B cell (primary cell): ENCODE data around the gene C9orf152. TPM values are rescaled to one million over a fixed set of nuclear protein-coding genes. Genes with fewer than 3 reads are reported as not detected.

Experiments used
- ATAC-seq: fragments of 200-7000 bp; cut with Tn5 transposase; one replicate; pipeline ENCODE4 v1.10.0; 2021; ENCODE audit warnings: low read depth, mild to moderate bottlenecking, moderate number of reproducible peaks, moderate library complexity
- CTCF ChIA-PET: fragments of 350-600 bp; sonication (Branson Sonifier 250); formaldehyde crosslinking; loops from one replicate; lab custom pipeline; 2021; ENCODE audit warnings: antibody characterized with exemption, inconsistent platforms; lab: Charles Lee
- POLR2A ChIA-PET: fragments of 350-600 bp; sonication (Branson Sonifier 250); formaldehyde crosslinking; loops from one replicate; lab custom pipeline; 2021; ENCODE audit warnings: antibody characterized with exemption; lab: Charles Lee
- DNase-seq: peaks from one replicate; pipeline ENCODE4 v3.0.0; 2013
- H2AFZ ChIP-seq: 2 replicates; pipeline ENCODE4 v1.6.1; 2012; ENCODE audit warnings: mild to moderate bottlenecking, low read depth, low read length; ENCODE audit not compliant: insufficient read depth, poor library complexity, severe bottlenecking
- H3K27ac ChIP-seq, 2 donors: 1 replicate in 1 of 2; 2 replicates in 1 of 2; pipeline ENCODE4 v1.5.1; 2012 to 2013; ENCODE audit warnings: low read length in 2 of 2, mild to moderate bottlenecking in 2 of 2, moderate library complexity in 1 of 2
- H3K27me3 ChIP-seq, 4 experiments: fragments of 200-600 bp in 1 of 4; sonication (generic) in 1 of 4; replicated peaks in 1 of 4; 1 replicate in 2 of 4; 2 replicates in 2 of 4; pipeline versions ENCODE4 v1.6.1 to v1.7.0; 2013 to 2016; ENCODE audit warnings: low read length in 3 of 4, mild to moderate bottlenecking in 2 of 4, mixed read lengths in 1 of 4, moderate library complexity in 1 of 4; ENCODE audit not compliant: insufficient read depth in 4 of 4, control insufficient read depth in 3 of 4; ENCODE audit errors: control extremely low read depth in 1 of 4
- H3K36me3 ChIP-seq, 2 experiments: replicated peaks in 1 of 2; 1 replicate in 1 of 2; 2 replicates in 1 of 2; pipeline versions ENCODE4 v1.6.1 to v1.7.1; 2013; ENCODE audit warnings: low read length in 1 of 2; ENCODE audit not compliant: insufficient read depth in 2 of 2, control insufficient read depth in 1 of 2; ENCODE audit errors: control extremely low read depth in 1 of 2, extremely low read depth in 1 of 2
- H3K4me1 ChIP-seq, 2 donors: fragments of 200-600 bp in 1 of 2; sonication (generic) in 1 of 2; 1 replicate in 1 of 2; 2 replicates in 1 of 2; pipeline versions ENCODE4 v1.5.1 to v1.6.1; 2013 to 2017; ENCODE audit warnings: low read length in 2 of 2; ENCODE audit not compliant: control insufficient read depth in 2 of 2, insufficient read depth in 2 of 2
- H3K4me2 ChIP-seq: replicated peaks from 2 replicates; pipeline ENCODE3; 2012; ENCODE audit warnings: mild to moderate bottlenecking, low read depth, low read length; ENCODE audit not compliant: poor library complexity, severe bottlenecking
- H3K4me3 ChIP-seq, 5 experiments: fragments of 200-600 bp in 1 of 5; sonication (generic) in 1 of 5; 1 replicate in 3 of 5; 2 replicates in 2 of 5; pipeline versions ENCODE4 v1.5.1 to v1.7.0; 2011 to 2016; ENCODE audit warnings: low read length in 4 of 5, mild to moderate bottlenecking in 4 of 5, low read depth in 2 of 5, control low read depth in 1 of 5, moderate library complexity in 1 of 5; ENCODE audit not compliant: insufficient read depth in 1 of 5; ENCODE audit errors: control extremely low read depth in 1 of 5, extremely low read depth in 1 of 5
- H3K79me2 ChIP-seq: fragments of 200-600 bp; sonication (generic); one replicate; pipeline ENCODE4 v1.6.0; 2016; ENCODE audit warnings: low read length; ENCODE audit not compliant: control insufficient read depth, insufficient read depth
- H3K9ac ChIP-seq: fragments of 200-600 bp; sonication (generic); 2 replicates; pipeline ENCODE4 v1.6.1; 2017; ENCODE audit warnings: mild to moderate bottlenecking, low read length, moderate library complexity
- H3K9me3 ChIP-seq, 3 donors: one replicate each; pipeline versions ENCODE4 v1.6.1 to v1.7.1; 2013; ENCODE audit warnings: low read length in 2 of 3; ENCODE audit not compliant: control insufficient read depth in 2 of 3, insufficient read depth in 1 of 3; ENCODE audit errors: control extremely low read depth in 1 of 3
- H4K20me1 ChIP-seq: 2 replicates; pipeline ENCODE4 v1.6.0; 2012; ENCODE audit warnings: mild to moderate bottlenecking, low read length; ENCODE audit not compliant: insufficient read depth, control insufficient read depth, poor library complexity, severe bottlenecking
- H3K27ac Mint-ChIP-seq: one replicate; pipeline ENCODE4 v1.8.0; 2021; ENCODE audit warnings: mixed read lengths
- H3K27me3 Mint-ChIP-seq: one replicate; pipeline ENCODE4 v1.8.0; 2021; ENCODE audit warnings: mixed read lengths
- H3K4me1 Mint-ChIP-seq: one replicate; pipeline ENCODE4 v1.8.0; 2021; ENCODE audit warnings: mixed read lengths
- H3K4me3 Mint-ChIP-seq: one replicate; pipeline ENCODE4 v1.8.0; 2021; ENCODE audit warnings: mixed read lengths
- H3K9me3 Mint-ChIP-seq: one replicate; pipeline ENCODE4 v1.8.0; 2022; ENCODE audit warnings: mixed read lengths; ENCODE audit not compliant: insufficient read depth
- EZH2 ChIP-seq: IDR thresholded peaks from 2 replicates; pipeline ENCODE4 v1.6.1; 2012; ENCODE audit warnings: borderline replicate concordance, low read depth, mild to moderate bottlenecking, moderate library complexity, low read length; ENCODE audit not compliant: insufficient read depth, poor library complexity, severe bottlenecking
- WGBS: methylation state at CpG from one replicate; pipeline ENCODE4 v1.1.5; 2013; ENCODE audit warnings: missing lambda C conversion rate; ENCODE audit not compliant: insufficient coverage; 5-methylcytosine and 5-hydroxymethylcytosine counted together
- intact Hi-C: fragments of 100-400 bp; cut with micrococcal nuclease; formaldehyde crosslinking; loops from one replicate; pipeline ENCODE4 v1.10.0; 2022
- polyA plus RNA-seq: library from polyadenylated mRNA; depleted of rRNA; stranded (reverse); fragments of >200 nt; gene quantifications from 2 replicates; pipeline ENCODE4 v1.2.3, GENCODE V29; 2012
- total RNA-seq, 2 donors: library from RNA; stranded (reverse); fragments of 120-200 nt in 1 of 2; gene quantifications; 1 replicate in 1 of 2; 2 replicates in 1 of 2; pipeline versions ENCODE4 v1.2.3 to v1.2.4, GENCODE V29; 2013 to 2022
- TF ChIP-seq, protein P1 (sequence below): fragments of 200-600 bp; IDR thresholded peaks from one replicate; pipeline ENCODE4 v1.8.0; 2022; ENCODE audit warnings: antibody characterized with exemption, mild to moderate bottlenecking

C9orf152 gene
- total and polyA plus RNA-seq, 2 donors (not counting 1 experiment from before 2014, with no cell fraction given) = not detected

DNA sequence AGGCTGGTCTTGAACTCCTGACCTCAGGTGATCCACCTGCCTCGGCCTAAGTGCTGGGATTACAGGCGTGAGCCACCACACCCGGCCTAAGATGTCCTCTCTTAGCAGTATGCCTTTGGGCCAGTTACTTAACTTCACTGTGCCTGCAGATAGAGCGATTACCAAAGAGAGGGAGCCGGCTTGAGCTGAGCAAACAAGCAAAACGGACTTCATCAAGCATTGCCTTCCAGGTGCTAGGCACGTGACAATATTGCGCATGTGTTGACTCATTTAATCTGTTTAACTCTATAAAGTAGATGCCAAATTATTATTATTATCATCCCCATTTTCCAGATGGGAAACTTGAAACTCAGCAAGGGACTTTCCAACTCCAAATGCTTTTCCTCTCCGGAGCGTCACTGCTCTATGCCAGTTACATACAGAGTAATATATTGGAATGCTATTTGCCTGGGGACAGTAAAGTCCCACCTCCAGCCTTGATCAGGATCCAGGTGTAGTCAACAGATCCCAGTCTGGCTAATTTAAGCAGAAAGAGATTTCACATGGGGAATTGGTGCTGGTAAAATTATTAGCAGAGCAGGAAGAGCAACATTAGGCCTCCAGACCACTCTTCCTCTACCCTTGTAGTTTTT, 5.6 kb upstream of the C9orf152 start:
- intact Hi-C loops = no loop called here
- H3K9me3 Mint-ChIP-seq = peaks cover 3% of the 10 kb centered on the region
- no peak overlapping the region for H3K27ac Mint-ChIP-seq
- Histone ChIP-seq H3K9ac (no peak overlapping the region), H3K4me2 (no peak overlapping the region), H2AFZ (no peak overlapping the region), H3K4me3 (no peak overlapping the region), H3K79me2 (no peaks in the 10 kb centered on the region), H3K27me3 (no peaks in the 10 kb centered on the region), H3K4me1 (no peaks in the 10 kb centered on the region), H3K36me3 (no peaks in the 10 kb centered on the region), H3K27ac (no peak overlapping the region), H4K20me1 (no peaks in the 10 kb centered on the region), H3K9me3 (no peaks in the 10 kb centered on the region)
- DNase-seq (no peak), ATAC-seq (no peak)
- TF ChIP-seq, protein P1, sequence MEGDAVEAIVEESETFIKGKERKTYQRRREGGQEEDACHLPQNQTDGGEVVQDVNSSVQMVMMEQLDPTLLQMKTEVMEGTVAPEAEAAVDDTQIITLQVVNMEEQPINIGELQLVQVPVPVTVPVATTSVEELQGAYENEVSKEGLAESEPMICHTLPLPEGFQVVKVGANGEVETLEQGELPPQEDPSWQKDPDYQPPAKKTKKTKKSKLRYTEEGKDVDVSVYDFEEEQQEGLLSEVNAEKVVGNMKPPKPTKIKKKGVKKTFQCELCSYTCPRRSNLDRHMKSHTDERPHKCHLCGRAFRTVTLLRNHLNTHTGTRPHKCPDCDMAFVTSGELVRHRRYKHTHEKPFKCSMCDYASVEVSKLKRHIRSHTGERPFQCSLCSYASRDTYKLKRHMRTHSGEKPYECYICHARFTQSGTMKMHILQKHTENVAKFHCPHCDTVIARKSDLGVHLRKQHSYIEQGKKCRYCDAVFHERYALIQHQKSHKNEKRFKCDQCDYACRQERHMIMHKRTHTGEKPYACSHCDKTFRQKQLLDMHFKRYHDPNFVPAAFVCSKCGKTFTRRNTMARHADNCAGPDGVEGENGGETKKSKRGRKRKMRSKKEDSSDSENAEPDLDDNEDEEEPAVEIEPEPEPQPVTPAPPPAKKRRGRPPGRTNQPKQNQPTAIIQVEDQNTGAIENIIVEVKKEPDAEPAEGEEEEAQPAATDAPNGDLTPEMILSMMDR = no peak
- no peak for TF ChIP-seq EZH2
- POLR2A ChIA-PET = no interaction called here
- CTCF ChIA-PET = interaction anchor here (0.6 to 10.6 kb wide), 7 partner anchors 14 to 639 kb away, joined by 3 to 148 read pairs (median 4); no protein-coding TSS in a partner anchor
- H3K4me1 Mint-ChIP-seq = peaks cover 3% of the 10 kb centered on the region
- peaks cover 2% of the 10 kb centered on the region for H3K27me3 Mint-ChIP-seq
- WGBS = 94% methylated on average over 5 of the region's 10 CpGs
- no peak overlapping the region for H3K4me3 Mint-ChIP-seq

DNA sequence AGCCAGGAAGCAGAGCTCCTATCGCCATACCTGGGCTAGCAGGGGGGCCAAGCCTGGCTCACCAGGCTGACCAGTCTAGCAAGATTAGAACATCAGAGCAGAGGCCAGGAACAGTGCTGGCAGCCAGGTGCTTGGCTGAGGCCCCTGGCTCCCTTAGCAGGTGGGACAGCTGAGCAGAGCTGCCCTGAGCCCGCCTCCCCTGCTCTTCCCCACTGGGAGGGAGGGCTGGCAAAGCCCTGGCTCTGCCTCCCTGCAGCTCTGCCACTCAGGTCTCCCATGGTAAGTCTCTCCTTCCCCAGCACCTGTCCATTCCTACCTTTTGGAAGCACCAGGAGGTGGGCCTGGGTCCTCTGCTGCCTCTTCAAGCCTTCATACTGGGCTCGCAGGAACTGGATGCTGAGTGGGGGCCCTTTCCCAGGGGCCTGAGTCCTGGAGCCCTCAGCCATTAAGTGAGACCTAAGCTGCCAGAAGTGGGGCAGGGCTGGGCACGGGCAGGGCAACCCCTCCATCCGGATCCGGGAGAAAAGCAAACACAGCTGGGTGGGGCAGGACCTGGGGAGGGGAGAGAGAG, 803 bp downstream of the C9orf152 start:
- Histone ChIP-seq H4K20me1 (no peaks in the 10 kb centered on the region), H3K27ac (no peak overlapping the region), H2AFZ (no peak overlapping the region), H3K4me1 (no peaks in the 10 kb centered on the region), H3K9ac (no peak overlapping the region), H3K4me3 (no peak overlapping the region), H3K79me2 (no peaks in the 10 kb centered on the region), H3K27me3 (peaks cover 0 to 4% (median 0%) of the 10 kb centered on the region in 4 experiments), H3K4me2 (no peak overlapping the region), H3K36me3 (no peaks in the 10 kb centered on the region), H3K9me3 (no peaks in the 10 kb centered on the region)
- Mint-ChIP-seq H3K27ac (no peak overlapping the region), H3K4me3 (no peak overlapping the region), H3K9me3 (no peaks in the 10 kb centered on the region), H3K4me1 (no peaks in the 10 kb centered on the region), H3K27me3 (peaks cover 3% of the 10 kb centered on the region)
- CTCF ChIA-PET = no interaction called here
- POLR2A ChIA-PET = no interaction called here
- intact Hi-C loops = no loop called here
- 88% methylated on average over 3 of the region's 6 CpGs for WGBS
- ATAC-seq (no peak), DNase-seq (no peak)
- TF ChIP-seq EZH2 = no peak
- TF ChIP-seq, protein P1 = no peak
